LHCN-M2 (cell line): Measurements from ENCODE around the gene CHIC1. TPM values are rescaled to one million over a fixed set of nuclear protein-coding genes. Genes with fewer than 3 reads are reported as not detected.
A peak's percentile ranks its signal among the peaks of the same experiment; 100 is the strongest.
"Not testable (repeated sequence)": the region's sequence is repeated elsewhere in the genome, so short reads cannot be mapped to it uniquely, and the experiment has no call there.

ENCODE experiments used
- DNase-seq: peaks from one replicate; pipeline ENCODE4 v3.0.0-alpha.2; 2012; ENCODE audit warnings: low read depth
- polyA plus RNA-seq: library from polyadenylated mRNA; unstranded; fragments of >200 nt; gene quantifications from one replicate; pipeline ENCODE4 v1.2.1, GENCODE V29; 2012; ENCODE audit warnings: missing spikeins
- total RNA-seq: library from RNA; depleted of rRNA; stranded (reverse); fragments of >200 nt; gene quantifications from 2 replicates; pipeline ENCODE4 v1.2.3, GENCODE V29; 2014; rRNA removed

Gene CHIC1
- total RNA-seq, result 11.5 and 15.2 TPM in 2 replicates
- polyA plus RNA-seq, result 2.2 TPM

- peak; percentile 62 for DNase-seq
Observed at GRCh38 chrX:73562984-73563737, at the start of gene CHIC1. TSS of gene CHIC1 (plus strand) at chrX:73563197. CDS start at chrX:73563285, 88 bp downstream.

- not testable (repeated sequence) for DNase-seq
Observed at GRCh38 chrX:73522823-73523222, 40.2 kb upstream of the CHIC1 start.

GRCh38 chrX:73524906-73525305, 38.1 kb upstream of the CHIC1 start:
- DNase-seq, result no peak

GRCh38 chrX:73525928-73526690, 36.9 kb upstream of the CHIC1 start:
- no peak for DNase-seq

- DNase-seq, result not testable (repeated sequence)
Observed at GRCh38 chrX:73531655-73532054, 31.3 kb upstream of the CHIC1 start.

GRCh38 chrX:73556159-73556558, 6.8 kb upstream of the CHIC1 start:
- no peak for DNase-seq

- no peak for DNase-seq
Observed at GRCh38 chrX:73561801-73562200, 1.2 kb upstream of the CHIC1 start.

GRCh38 chrX:73562458-73562857, 539 bp upstream of the CHIC1 start:
- DNase-seq, result no peak

- peak; percentile 18 for DNase-seq
Observed at GRCh38 chrX:73563738-73564068, 706 bp downstream of the CHIC1 start.

GRCh38 chrX:73577361-73577760, 14.4 kb downstream of the CHIC1 start:
- DNase-seq, result peak; percentile 89

GRCh38 chrX:73581002-73581628, 18.1 kb downstream of the CHIC1 start:
- peak; percentile 29 for DNase-seq

- not testable (repeated sequence) for DNase-seq
Observed at GRCh38 chrX:73597758-73598157, 34.8 kb downstream of the CHIC1 start.

- no peak for DNase-seq
Observed at GRCh38 chrX:73615022-73615421, 52.0 kb downstream of the CHIC1 start.

GRCh38 chrX:73641669-73642068, 78.7 kb downstream of the CHIC1 start:
- not testable (repeated sequence) for DNase-seq

GRCh38 chrX:73647212-73647611, 84.2 kb downstream of the CHIC1 start:
- no peak for DNase-seq

- no peak for DNase-seq
Observed at GRCh38 chrX:73647632-73648322, 84.8 kb downstream of the CHIC1 start.

- DNase-seq, result not testable (repeated sequence)
Observed at GRCh38 chrX:73661322-73661721, 98.3 kb downstream of the CHIC1 start.

GRCh38 chrX:73668779-73669178, 105.8 kb downstream of the CHIC1 start:
- peak; percentile 9 for DNase-seq

GRCh38 chrX:73681408-73681807, 118.4 kb downstream of the CHIC1 start:
- DNase-seq, result no peak

- DNase-seq, result peak; percentile 64
Observed at GRCh38 chrX:73683236-73683859, 120.4 kb downstream of the CHIC1 start.

- not testable (repeated sequence) for DNase-seq
Observed at GRCh38 chrX:73707014-73707413, 144.0 kb downstream of the CHIC1 start.
